T-helper 1 cell treated with Interleukin-12 subunit alpha and Interleukin-12 subunit beta and Interleukin-4 antibody, amounts not matched to agents 30 μg/mL and 1 μg/mL, for 36 hours (primary cell): ENCODE results near the gene RAPGEF3.

Experiments
- H3K27ac Mint-ChIP-seq: one replicate; pipeline ENCODE4 v1.8.0; 2021; ENCODE audit warnings: mild to moderate bottlenecking, mixed read lengths
- H3K27me3 Mint-ChIP-seq: one replicate; pipeline ENCODE4 v1.8.0; 2021; ENCODE audit warnings: low read depth, mixed read lengths
- H3K36me3 Mint-ChIP-seq: one replicate; pipeline ENCODE4 v1.8.0; 2021; ENCODE audit warnings: low read depth, mixed read lengths
- H3K4me1 Mint-ChIP-seq: one replicate; pipeline ENCODE4 v1.8.0; 2021; ENCODE audit warnings: low read depth, mixed read lengths
- H3K4me3 Mint-ChIP-seq: one replicate; pipeline ENCODE4 v1.8.0; 2021; ENCODE audit warnings: mild to moderate bottlenecking, moderate library complexity, mixed read lengths
- H3K9me3 Mint-ChIP-seq: one replicate; pipeline ENCODE4 v1.8.0; 2021; ENCODE audit warnings: mixed read lengths

RAPGEF3 gene

GRCh38 chr12:47750229-47750798, 8.4 kb downstream of the RAPGEF3 start:
- H3K4me3 Mint-ChIP-seq, result no peak overlapping the region
- H3K27ac Mint-ChIP-seq, result no peak overlapping the region
- no peaks in the 10 kb centered on the region for H3K36me3 Mint-ChIP-seq
- H3K4me1 Mint-ChIP-seq, result peaks cover 19% of the 10 kb centered on the region
- no peaks in the 10 kb centered on the region for H3K9me3 Mint-ChIP-seq
- no peaks in the 10 kb centered on the region for H3K27me3 Mint-ChIP-seq

GRCh38 chr12:47748899-47749298, 9.8 kb downstream of the RAPGEF3 start:
- no peaks in the 10 kb centered on the region for H3K36me3 Mint-ChIP-seq
- peaks cover 6% of the 10 kb centered on the region for H3K4me1 Mint-ChIP-seq
- no peaks in the 10 kb centered on the region for H3K9me3 Mint-ChIP-seq
- peaks cover 7% of the 10 kb centered on the region for H3K27me3 Mint-ChIP-seq
- H3K4me3 Mint-ChIP-seq, result no peak overlapping the region
- no peak overlapping the region for H3K27ac Mint-ChIP-seq

GRCh38 chr12:47748507-47748828, 10.2 kb downstream of the RAPGEF3 start:
- Mint-ChIP-seq H3K27me3 (peaks cover 11% of the 10 kb centered on the region), H3K4me3 (no peak overlapping the region), H3K27ac (no peak overlapping the region), H3K9me3 (no peaks in the 10 kb centered on the region), H3K4me1 (peaks cover 3% of the 10 kb centered on the region), H3K36me3 (no peaks in the 10 kb centered on the region)

- Mint-ChIP-seq H3K9me3 (no peaks in the 10 kb centered on the region), H3K4me3 (no peak overlapping the region), H3K36me3 (no peaks in the 10 kb centered on the region), H3K27ac (no peak overlapping the region), H3K27me3 (peaks cover 17% of the 10 kb centered on the region), H3K4me1 (no peaks in the 10 kb centered on the region)
These were observed 10.8 kb downstream of the RAPGEF3 start for GRCh38 chr12:47747596-47748506.

GRCh38 chr12:47747126-47747525, 11.6 kb downstream of the RAPGEF3 start:
- Mint-ChIP-seq H3K4me1 (peaks cover 3% of the 10 kb centered on the region), H3K9me3 (no peaks in the 10 kb centered on the region), H3K36me3 (no peaks in the 10 kb centered on the region), H3K27ac (no peak overlapping the region), H3K27me3 (peaks cover 17% of the 10 kb centered on the region), H3K4me3 (no peak overlapping the region)

GRCh38 chr12:47746523-47746922, 12.2 kb downstream of the RAPGEF3 start:
- Mint-ChIP-seq H3K36me3 (no peaks in the 10 kb centered on the region), H3K27me3 (peaks cover 17% of the 10 kb centered on the region), H3K4me1 (peaks cover 5% of the 10 kb centered on the region), H3K4me3 (no peak overlapping the region), H3K9me3 (no peaks in the 10 kb centered on the region), H3K27ac (no peak overlapping the region)

- H3K27me3 Mint-ChIP-seq, result peaks cover 17% of the 10 kb centered on the region
- no peak overlapping the region for H3K4me3 Mint-ChIP-seq
- peaks cover 9% of the 10 kb centered on the region for H3K4me1 Mint-ChIP-seq
These were observed 12.6 kb downstream of the RAPGEF3 start for GRCh38 chr12:47746073-47746472.

GRCh38 chr12:47745485-47746041, 13.1 kb downstream of the RAPGEF3 start:
- Mint-ChIP-seq H3K27me3 (peaks cover 17% of the 10 kb centered on the region), H3K27ac (no peak overlapping the region), H3K4me1 (peaks cover 9% of the 10 kb centered on the region), H3K4me3 (no peak overlapping the region), H3K9me3 (no peaks in the 10 kb centered on the region), H3K36me3 (no peaks in the 10 kb centered on the region)

More at GRCh38 chr12:47746073-47746472, 12.6 kb downstream of the RAPGEF3 start:
- Mint-ChIP-seq H3K27ac (no peak overlapping the region), H3K9me3 (no peaks in the 10 kb centered on the region), H3K36me3 (no peaks in the 10 kb centered on the region)

GRCh38 chr12:47744778-47745436, 13.8 kb downstream of the RAPGEF3 start:
- peaks cover 9% of the 10 kb centered on the region for H3K4me1 Mint-ChIP-seq
- H3K27me3 Mint-ChIP-seq, result peaks cover 17% of the 10 kb centered on the region
- H3K9me3 Mint-ChIP-seq, result no peaks in the 10 kb centered on the region
- H3K4me3 Mint-ChIP-seq, result no peak overlapping the region
- no peaks in the 10 kb centered on the region for H3K36me3 Mint-ChIP-seq
- H3K27ac Mint-ChIP-seq, result no peak overlapping the region

- H3K9me3 Mint-ChIP-seq, result no peaks in the 10 kb centered on the region
- no peaks in the 10 kb centered on the region for H3K36me3 Mint-ChIP-seq
- H3K27ac Mint-ChIP-seq, result no peak overlapping the region
- H3K4me1 Mint-ChIP-seq, result peaks cover 9% of the 10 kb centered on the region
- peaks cover 17% of the 10 kb centered on the region for H3K27me3 Mint-ChIP-seq
- no peak overlapping the region for H3K4me3 Mint-ChIP-seq
These were observed 14.6 kb downstream of the RAPGEF3 start for GRCh38 chr12:47744005-47744651.

GRCh38 chr12:47743311-47743860, 15.3 kb downstream of the RAPGEF3 start:
- no peaks in the 10 kb centered on the region for H3K9me3 Mint-ChIP-seq
- no peak overlapping the region for H3K4me3 Mint-ChIP-seq
- H3K27ac Mint-ChIP-seq, result no peak overlapping the region
- H3K4me1 Mint-ChIP-seq, result peaks cover 9% of the 10 kb centered on the region
- no peaks in the 10 kb centered on the region for H3K36me3 Mint-ChIP-seq
- H3K27me3 Mint-ChIP-seq, result peaks cover 17% of the 10 kb centered on the region

GRCh38 chr12:47742253-47742825, 16.3 kb downstream of the RAPGEF3 start:
- H3K27me3 Mint-ChIP-seq, result peaks cover 17% of the 10 kb centered on the region

GRCh38 chr12:47741340-47741703, 17.4 kb downstream of the RAPGEF3 start:
- H3K27me3 Mint-ChIP-seq, result peaks cover 17% of the 10 kb centered on the region
- no peaks in the 10 kb centered on the region for H3K9me3 Mint-ChIP-seq
- no peak overlapping the region for H3K4me3 Mint-ChIP-seq
- no peak overlapping the region for H3K27ac Mint-ChIP-seq
- peaks cover 9% of the 10 kb centered on the region for H3K4me1 Mint-ChIP-seq
- no peaks in the 10 kb centered on the region for H3K36me3 Mint-ChIP-seq

More at GRCh38 chr12:47742253-47742825, 16.3 kb downstream of the RAPGEF3 start:
- H3K9me3 Mint-ChIP-seq, result no peaks in the 10 kb centered on the region
- no peak overlapping the region for H3K4me3 Mint-ChIP-seq
- no peak overlapping the region for H3K27ac Mint-ChIP-seq
- no peaks in the 10 kb centered on the region for H3K36me3 Mint-ChIP-seq
- H3K4me1 Mint-ChIP-seq, result peaks cover 9% of the 10 kb centered on the region
